Spleen (tissue), 11 donors: ENCODE data around the gene HOXB6. TPM values are rescaled to one million over a fixed set of nuclear protein-coding genes. Genes with fewer than 3 reads are reported as not detected.
A peak's percentile ranks its signal among the peaks of the same experiment; 100 is the strongest.

Experiments used
- DNase-seq: peaks from one replicate; pipeline ENCODE4 v3.0.0-alpha.2; 2020
- H3K27ac ChIP-seq, 8 donors: fragments of 200-600 bp; sonication (generic) in 7 of 8; 1 replicate in 4 of 8; 2 replicates in 4 of 8; pipeline versions ENCODE4 v1.5.0 to v1.8.0; 2016 to 2021; ENCODE audit warnings: inconsistent platforms in 4 of 8, mild to moderate bottlenecking in 4 of 8, moderate library complexity in 1 of 8
- H3K27me3 ChIP-seq, 7 donors: fragments of 200-600 bp; sonication (generic) in 6 of 7; replicated peaks in 1 of 7; 1 replicate in 4 of 7; 2 replicates in 3 of 7; pipeline versions ENCODE4 v1.5.0 to v1.8.0; 2016 to 2021; ENCODE audit warnings: inconsistent platforms in 3 of 7, mild to moderate bottlenecking in 1 of 7
- H3K36me3 ChIP-seq, 6 donors: fragments of 200-600 bp; sonication (generic) in 5 of 6; 1 replicate in 4 of 6; 2 replicates in 2 of 6; pipeline versions ENCODE4 v1.5.0 to v1.8.0; 2016 to 2021; ENCODE audit warnings: inconsistent platforms in 2 of 6
- H3K4me1 ChIP-seq, 6 donors: fragments of 200-600 bp; sonication (generic) in 5 of 6; 1 replicate in 3 of 6; 2 replicates in 3 of 6; pipeline versions ENCODE4 v1.5.0 to v1.8.0; 2016 to 2021; ENCODE audit warnings: inconsistent platforms in 3 of 6
- H3K4me3 ChIP-seq, 8 donors: fragments of 200-600 bp; sonication (generic) in 7 of 8; 1 replicate in 4 of 8; 2 replicates in 4 of 8; pipeline versions ENCODE4 v1.5.0 to v1.8.0; 2016 to 2021; ENCODE audit warnings: inconsistent platforms in 4 of 8, mild to moderate bottlenecking in 4 of 8, moderate library complexity in 2 of 8
- H3K9me3 ChIP-seq, 8 donors: fragments of 200-600 bp; sonication (generic) in 7 of 8; 1 replicate in 4 of 8; 2 replicates in 4 of 8; pipeline versions ENCODE4 v1.5.0 to v1.8.0; 2016 to 2021; ENCODE audit warnings: inconsistent platforms in 4 of 8
- CTCF ChIP-seq, 11 experiments: fragments of 200-600 bp in 7 of 11; fragments of 450-650 bp in 4 of 11; sonication (generic) in 4 of 11; IDR thresholded peaks in 8 of 11; conservative IDR thresholded peaks in 3 of 11; 1 replicate in 7 of 11; 2 replicates in 4 of 11; pipeline versions ENCODE4 v1.4.0 to v1.8.0; 2016 to 2021; ENCODE audit warnings: antibody characterized with exemption in 11 of 11, inconsistent platforms in 4 of 11, mild to moderate bottlenecking in 1 of 11
- POLR2A ChIP-seq, 3 donors: fragments of 450-650 bp; IDR thresholded peaks; one replicate each; pipeline ENCODE4 v1.5.1; 2017; ENCODE audit warnings: antibody characterized with exemption in 3 of 3, mild to moderate bottlenecking in 1 of 3
- POLR2AphosphoS5 ChIP-seq, 3 donors: sonication (generic); formaldehyde crosslinking; IDR thresholded peaks; one replicate each; pipeline ENCODE4 v1.5.1; 2017; ENCODE audit warnings: antibody characterized with exemption in 3 of 3
- WGBS, 5 donors: extraction: QIAGEN DNeasy Blood & Tissue Kit in 3 of 5; methylation state at CpG; one replicate each; pipeline versions ENCODE4 v1.1.5 to v1.1.7; 2013 to 2018; 5-methylcytosine and 5-hydroxymethylcytosine counted together
- intact Hi-C: fragments of 100-400 bp; cut with DNase I; formaldehyde crosslinking; loops from one replicate; pipeline ENCODE4 v1.15.0; 2023; ENCODE audit warnings: low total_unique reads
- polyA plus RNA-seq, 3 donors: library from polyadenylated mRNA; stranded (reverse); fragments of 200-250 nt; gene quantifications; one replicate each; pipeline ENCODE4 v1.2.1, GENCODE V29; 2013
- total RNA-seq, 7 donors: library from RNA; depleted of rRNA in 3 of 7; stranded (reverse); fragments of >200 nt in 3 of 7; fragmentation: NEBNext Ultra II Directional in 4 of 7; extraction: Animal tissue kit (Norgen Biotek cat#: 25700) in 4 of 7; gene quantifications; one replicate each; pipeline versions ENCODE4 v1.1.0 to v1.2.1, GENCODE V29; 2016 to 2021
- donor health status: healthy with polysubstance abuse.
- donor health status: DM: no; HTN: no; CAD: no; lungs with moderate emphysema.
- donor health status: DM: no; HTN: no; CAD: no.
- donor health status: Bipolar disorder and iron deficiency.
- donor health status: healthy.
- donor health status: DM: no; HTN: no; CAD: no.
- donor health status: DM: yes; HTN: yes; CAD: no.

HOXB6 gene
- total and polyA plus RNA-seq, 10 donors = 1.2 to 4.5 (median 2.9) TPM

GRCh38 chr17:48596000-48596734 is 8.6 kb downstream of the HOXB6 start:
- TF ChIP-seq POLR2A (IDR thresholded peaks at IDR 0.05) (no peak), POLR2AphosphoS5 (IDR thresholded peaks at IDR 0.05) (no peak), CTCF (IDR thresholded peaks at IDR 0.05 in 8 of 11, conservative IDR thresholded peaks at IDR 0.05 in 3 of 11) (no peak)
- peak overlapping the region in 6 of 8 donors; percentile 13 to 74 (median 49) for H3K4me3 ChIP-seq
- intact Hi-C loops = no loop called here
- 26 to 38% (median 34%) methylated on average over 43 to 54 of the region's 54 CpGs for WGBS, 5 donors
- peak overlapping the region in 3 of 8 donors; percentile 72 to 85 (median 81) for H3K27ac ChIP-seq
- peaks cover 6 to 100% (median 93%) of the 10 kb centered on the region in 7 donors for H3K27me3 ChIP-seq
- H3K36me3 ChIP-seq = no peaks in the 10 kb centered on the region
- H3K9me3 ChIP-seq = no peaks in the 10 kb centered on the region
- H3K4me1 ChIP-seq = peaks cover 19 to 79% (median 58%) of the 10 kb centered on the region in 6 donors
- no peak for DNase-seq

GRCh38 chr17:48595278-48595999 is 9.3 kb downstream of the HOXB6 start:
- Histone ChIP-seq H3K36me3 (no peaks in the 10 kb centered on the region), H3K4me3 (no peak overlapping the region), H3K4me1 (peaks cover 19 to 83% (median 58%) of the 10 kb centered on the region in 6 donors), H3K27ac (peak overlapping the region in 4 of 8 donors; percentile 38 to 85 (median 60)), H3K9me3 (no peaks in the 10 kb centered on the region), H3K27me3 (peaks cover 6 to 100% (median 97%) of the 10 kb centered on the region in 7 donors)
- 89 to 93% (median 90%) methylated on average over 24 to 25 of the region's 25 CpGs for WGBS, 5 donors
- DNase-seq = no peak
- no peak for TF ChIP-seq CTCF (IDR thresholded peaks at IDR 0.05 in 8 of 11, conservative IDR thresholded peaks at IDR 0.05 in 3 of 11)
- TF ChIP-seq POLR2A (IDR thresholded peaks at IDR 0.05) = no peak
- no peak for TF ChIP-seq POLR2AphosphoS5 (IDR thresholded peaks at IDR 0.05)
- intact Hi-C loops = no loop called here

- 69 to 82% (median 75%) methylated on average over 24 to 25 of the region's 25 CpGs for WGBS, 5 donors
Measured at GRCh38 chr17:48594538-48595277, 10.1 kb downstream of the HOXB6 start.

More at GRCh38 chr17:48594538-48595277, 10.1 kb downstream of the HOXB6 start:
- peaks cover 6 to 100% (median 93%) of the 10 kb centered on the region in 7 donors for H3K27me3 ChIP-seq
- intact Hi-C loops = loop anchor here (5.0 kb wide), 1 partner anchor 242 kb away; no protein-coding TSS in a partner anchor
- no peak for DNase-seq
- H3K4me3 ChIP-seq = peak overlapping the region in 2 of 8 donors; percentile 36 to 67
- no peaks in the 10 kb centered on the region for H3K9me3 ChIP-seq
- H3K27ac ChIP-seq = peak overlapping the region in 7 of 8 donors; percentile 22 to 85 (median 60)
- TF ChIP-seq CTCF (IDR thresholded peaks at IDR 0.05 in 8 of 11, conservative IDR thresholded peaks at IDR 0.05 in 3 of 11) (no peak), POLR2AphosphoS5 (IDR thresholded peaks at IDR 0.05) (no peak)
- no peaks in the 10 kb centered on the region for H3K36me3 ChIP-seq
- H3K4me1 ChIP-seq = peaks cover 19 to 91% (median 58%) of the 10 kb centered on the region in 6 donors
